HUES48 (cell line): ENCODE measurements around the gene DTNA.
A peak's percentile ranks its signal among the peaks of the same experiment; 100 is the strongest.
"Not testable (repeated sequence)": the region's sequence is repeated elsewhere in the genome, so short reads cannot be mapped to it uniquely, and the experiment has no call there.

ENCODE experiments used
- H3K27ac ChIP-seq: one replicate; pipeline ENCODE4 v1.7.0; 2013; ENCODE audit warnings: low read depth, low read length, inconsistent platforms
- H3K27me3 ChIP-seq: 2 replicates; pipeline ENCODE4 v1.6.1; 2013; ENCODE audit warnings: mild to moderate bottlenecking, low read length; ENCODE audit not compliant: control insufficient read depth, insufficient read depth
- H3K36me3 ChIP-seq: 2 replicates; pipeline ENCODE4 v1.6.1; 2013; ENCODE audit warnings: low read length; ENCODE audit not compliant: control insufficient read depth, insufficient read depth
- H3K4me1 ChIP-seq: 2 replicates; pipeline ENCODE4 v1.6.1; 2013; ENCODE audit warnings: mild to moderate bottlenecking, low read length; ENCODE audit not compliant: control insufficient read depth, insufficient read depth
- H3K4me3 ChIP-seq: 2 replicates; pipeline ENCODE4 v1.5.1; 2013; ENCODE audit warnings: mild to moderate bottlenecking, low read depth, low read length
- H3K9ac ChIP-seq: 2 replicates; pipeline ENCODE4 v1.6.1; 2013; ENCODE audit warnings: mild to moderate bottlenecking, low read depth, low read length, moderate library complexity
- H3K9me3 ChIP-seq: 2 replicates; pipeline ENCODE4 v1.6.1; 2013; ENCODE audit warnings: low read length; ENCODE audit not compliant: control insufficient read depth, insufficient read depth

Gene DTNA

GRCh38 chr18:34709750-34710441 is at the start of gene DTNA:
TSS of gene DTNA (plus strand) at chr18:34710298. CDS start at chr18:34755977, 45,679 bp downstream.
- no peaks in the 10 kb centered on the region; the same call in 1 of the 2 replicates for H3K9me3 ChIP-seq
- no peaks in the 10 kb centered on the region for H3K27me3 ChIP-seq
- no peak within 1 kb of the TSS for H3K4me3 ChIP-seq
- no peak within 1 kb of the TSS for H3K9ac ChIP-seq
- no peaks in the 10 kb centered on the region for H3K36me3 ChIP-seq
- peak within 1 kb of the TSS; percentile 38 for H3K27ac ChIP-seq
- H3K4me1 ChIP-seq, result peaks cover 50% of the 10 kb centered on the region

DNA sequence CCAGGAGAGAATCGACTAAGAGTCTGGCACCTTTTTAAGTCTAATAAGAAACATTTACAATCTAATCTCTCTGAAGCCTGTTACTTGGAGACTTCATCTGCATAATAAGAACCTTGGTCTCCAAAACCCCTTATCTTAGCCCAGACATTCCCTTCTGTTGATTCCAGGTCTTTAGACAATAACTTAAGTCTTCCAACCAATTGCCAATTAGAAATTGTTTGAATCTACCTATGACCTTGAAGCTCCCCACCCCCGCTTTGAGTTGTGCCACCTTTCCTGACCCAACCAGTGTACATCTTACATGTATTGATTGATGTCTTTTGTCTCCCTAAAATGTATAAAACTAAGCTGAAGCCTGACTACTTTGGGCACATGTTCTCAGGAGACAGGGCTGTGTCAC is 49.5 kb upstream of the DTNA start:
- no peaks in the 10 kb centered on the region for H3K9me3 ChIP-seq
- no peaks in the 10 kb centered on the region for H3K27me3 ChIP-seq
- peaks cover 65% of the 10 kb centered on the region for H3K4me1 ChIP-seq
- peak overlapping the region; percentile 81 for H3K9ac ChIP-seq
- H3K27ac ChIP-seq, result peak overlapping the region; percentile 100
- peak overlapping the region; percentile 51 for H3K4me3 ChIP-seq
- H3K36me3 ChIP-seq, result no peaks in the 10 kb centered on the region

GRCh38 chr18:34661464-34662087 is 48.5 kb upstream of the DTNA start:
- Histone ChIP-seq H3K4me1 (peaks cover 56% of the 10 kb centered on the region), H3K9me3 (no peaks in the 10 kb centered on the region), H3K4me3 (peak overlapping the region; percentile 51; the same call in 1 of the 2 replicates), H3K36me3 (no peaks in the 10 kb centered on the region), H3K9ac (peak overlapping the region; percentile 81), H3K27ac (peak overlapping the region; percentile 100), H3K27me3 (no peaks in the 10 kb centered on the region)

DNA sequence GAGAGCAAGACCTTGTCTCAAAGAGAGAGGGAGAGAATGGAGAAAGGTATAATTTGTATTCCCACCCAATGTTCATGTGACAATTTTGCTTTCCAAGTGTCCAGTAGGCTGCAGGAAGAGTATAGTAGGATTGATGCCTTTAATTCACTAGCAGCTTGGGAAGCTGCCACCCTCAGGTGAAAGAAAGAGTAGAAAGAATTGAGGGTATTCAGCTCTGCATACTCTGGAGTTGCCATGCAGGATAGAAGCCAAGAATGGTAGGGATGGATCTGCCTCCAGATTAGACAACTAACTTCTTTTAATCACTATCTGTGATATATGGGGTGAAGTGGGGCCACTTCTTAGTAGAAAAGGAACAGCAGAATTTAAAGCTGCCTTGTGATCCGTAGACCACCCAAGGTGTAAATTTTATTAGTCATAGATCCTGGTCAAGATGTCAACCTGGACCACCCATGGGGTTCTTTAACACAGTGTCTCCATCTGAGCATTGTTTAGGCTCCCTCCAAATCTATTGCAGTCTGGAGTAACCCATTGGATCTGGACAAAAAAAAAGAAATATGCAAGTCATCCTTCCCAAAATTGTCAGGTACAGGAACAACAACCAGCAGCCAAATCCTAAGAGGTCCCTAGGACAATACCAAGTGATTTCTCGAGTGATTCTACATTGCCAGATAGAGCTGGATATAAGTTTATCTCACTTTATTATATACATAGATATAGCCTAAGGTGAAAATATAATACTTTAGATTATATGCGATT is 33.1 kb upstream of the DTNA start:
- Histone ChIP-seq H3K36me3 (no peaks in the 10 kb centered on the region), H3K27me3 (no peaks in the 10 kb centered on the region), H3K9me3 (no peaks in the 10 kb centered on the region), H3K4me3 (no peak overlapping the region), H3K9ac (no peak overlapping the region), H3K27ac (no peak overlapping the region), H3K4me1 (no peaks in the 10 kb centered on the region)

DNA sequence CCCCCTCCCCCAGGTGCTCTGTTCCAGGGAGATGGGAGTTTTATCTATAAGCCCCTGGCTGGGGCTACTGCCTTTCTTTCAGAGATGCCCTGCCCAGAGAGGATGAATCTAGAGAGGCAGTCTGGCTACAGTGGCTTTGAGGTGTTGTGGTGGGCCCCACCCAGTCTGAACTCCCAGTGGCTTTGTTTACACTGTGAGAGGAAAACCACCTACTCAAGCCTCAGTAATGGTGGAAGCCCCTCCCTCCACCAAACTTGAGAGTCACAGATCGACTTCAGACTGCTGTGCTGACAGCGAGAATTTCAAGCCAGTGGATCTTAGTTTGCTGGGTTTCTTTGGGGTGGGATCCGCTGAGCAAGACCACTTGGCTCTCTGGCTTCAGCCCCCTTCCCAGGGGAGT is 20.3 kb upstream of the DTNA start:
- not testable (repeated sequence) for H3K4me3 ChIP-seq, H3K9ac ChIP-seq, H3K9me3 ChIP-seq, H3K27ac ChIP-seq, H3K4me1 ChIP-seq, H3K27me3 ChIP-seq, H3K36me3 ChIP-seq

- H3K27ac ChIP-seq, result no peak overlapping the region
Measured at GRCh38 chr18:34691614-34692013, 18.5 kb upstream of the DTNA start.

GRCh38 chr18:34694591-34695165 is 15.4 kb upstream of the DTNA start:
- Histone ChIP-seq H3K9me3 (no peaks in the 10 kb centered on the region; the same call in 1 of the 2 replicates), H3K9ac (no peak overlapping the region), H3K4me3 (no peak overlapping the region), H3K36me3 (no peaks in the 10 kb centered on the region), H3K27ac (no peak overlapping the region), H3K4me1 (peaks cover 24% of the 10 kb centered on the region), H3K27me3 (no peaks in the 10 kb centered on the region)

More at GRCh38 chr18:34691614-34692013, 18.5 kb upstream of the DTNA start:
- Histone ChIP-seq H3K27me3 (no peaks in the 10 kb centered on the region), H3K36me3 (no peaks in the 10 kb centered on the region), H3K4me1 (peaks cover 12% of the 10 kb centered on the region), H3K4me3 (no peak overlapping the region), H3K9me3 (no peaks in the 10 kb centered on the region; the same call in 1 of the 2 replicates), H3K9ac (no peak overlapping the region)

- Histone ChIP-seq H3K27ac (no peak overlapping the region), H3K27me3 (no peaks in the 10 kb centered on the region), H3K9me3 (no peaks in the 10 kb centered on the region; the same call in 1 of the 2 replicates), H3K36me3 (no peaks in the 10 kb centered on the region), H3K4me1 (peaks cover 24% of the 10 kb centered on the region), H3K9ac (no peak overlapping the region), H3K4me3 (no peak overlapping the region)
Measured at GRCh38 chr18:34695310-34695709, 14.8 kb upstream of the DTNA start.

GRCh38 chr18:34696671-34697070 is 13.4 kb upstream of the DTNA start:
- Histone ChIP-seq H3K9me3 (no peaks in the 10 kb centered on the region), H3K36me3 (no peaks in the 10 kb centered on the region), H3K27ac (peak overlapping the region; percentile 81), H3K4me1 (peaks cover 24% of the 10 kb centered on the region), H3K27me3 (no peaks in the 10 kb centered on the region), H3K9ac (no peak overlapping the region), H3K4me3 (no peak overlapping the region)

DNA sequence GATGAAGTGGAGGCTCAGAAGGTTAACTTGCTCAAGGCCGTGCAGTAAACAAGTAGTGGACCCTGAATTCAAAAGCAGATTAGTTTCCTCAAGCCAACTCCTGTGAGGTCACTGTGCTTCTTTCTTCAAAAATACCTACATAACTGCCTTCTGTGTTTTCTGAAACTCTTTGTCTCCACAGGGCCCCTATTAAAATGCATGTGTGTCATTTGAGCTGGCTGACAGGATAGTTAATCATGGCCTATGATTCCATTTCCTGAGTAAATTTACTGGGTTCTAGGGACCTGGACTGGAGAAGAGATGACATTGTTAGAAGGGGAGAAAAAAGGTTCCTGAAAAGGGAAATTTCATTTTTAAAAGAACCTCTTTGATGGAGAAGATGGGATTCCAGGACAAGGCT is 12.9 kb upstream of the DTNA start:
- Histone ChIP-seq H3K9me3 (no peaks in the 10 kb centered on the region), H3K27me3 (no peaks in the 10 kb centered on the region), H3K4me1 (peaks cover 24% of the 10 kb centered on the region), H3K4me3 (no peak overlapping the region), H3K27ac (peak overlapping the region; percentile 81), H3K9ac (0 out of 2 replicates have a peak overlapping the region, but pooled peaks have one; percentile 10), H3K36me3 (no peaks in the 10 kb centered on the region)
